ENCODE data around the gene UBXN10.

GRCh38 chr1:20211511-20211931 lies 25.6 kb downstream of the UBXN10 start:
- TF ChIP-seq CTCF (conservative IDR thresholded peaks at IDR 0.05; ENCODE audit: low read length) (no peak), EZH2phosphoT487 (IDR thresholded peaks at IDR 0.05; ENCODE audit: borderline replicate concordance, low read depth, low read length) (no peak)
